ENCODE results near the gene C7orf57.
"Not testable (repeated sequence)": the region's sequence is repeated elsewhere in the genome, so short reads cannot be mapped to it uniquely, and the experiment has no call there.

The C7orf57 gene

DNA sequence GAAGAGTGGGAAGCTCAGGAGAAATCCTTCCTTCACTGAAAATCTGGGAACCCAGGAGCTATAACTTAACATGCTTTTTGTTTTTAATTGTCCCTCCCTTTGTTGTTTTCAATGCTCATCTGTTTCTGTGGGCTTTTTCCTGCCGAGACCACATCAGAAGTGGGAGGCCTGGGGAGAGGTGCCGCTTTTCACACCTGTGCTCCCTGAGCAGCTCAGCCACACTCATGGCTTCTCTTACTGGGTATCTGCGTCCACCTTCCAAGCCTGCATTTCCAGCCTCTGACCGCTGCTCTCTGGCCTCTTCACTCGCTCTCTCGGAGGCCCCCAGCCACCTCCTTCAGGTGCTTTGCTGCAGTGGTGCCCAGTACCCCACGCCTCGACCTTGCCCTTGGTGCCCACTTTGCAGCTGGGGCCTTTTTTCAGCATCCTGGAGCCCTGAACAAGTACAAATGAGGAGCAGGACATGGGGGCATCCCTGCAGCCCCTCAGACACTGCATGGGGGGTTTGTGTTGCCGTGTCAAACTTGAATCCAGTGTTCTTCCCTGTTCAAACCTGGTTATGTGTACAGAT, 9.9 kb downstream of the C7orf57 start:
- TF ChIP-seq POLR2A (IDR thresholded peaks at IDR 0.05; ENCODE audit: low read length) (no peak), GATA1 (IDR thresholded peaks at IDR 0.05; ENCODE audit: low read depth, low read length) (no peak)
- DNase-seq = no peak

DNA sequence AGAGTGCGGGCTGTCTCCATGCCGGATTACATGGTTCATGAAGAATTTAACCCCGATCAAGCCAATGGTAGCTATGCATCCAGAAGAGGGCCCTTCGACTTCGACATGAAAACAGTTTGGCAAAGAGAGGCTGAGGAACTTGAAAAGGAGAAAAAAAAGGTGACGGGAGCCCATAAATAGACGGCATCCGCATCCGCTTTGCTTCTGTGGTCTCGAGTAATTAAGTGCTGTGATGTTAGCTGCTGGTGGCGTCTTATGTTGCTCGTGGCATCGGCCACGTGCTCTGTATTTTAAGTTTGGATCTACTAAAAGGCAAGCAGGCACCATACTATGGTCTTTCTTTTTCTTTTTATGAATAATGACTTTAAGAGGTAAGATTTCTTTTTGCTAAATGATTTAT, 11.1 kb downstream of the C7orf57 start:
- no peak for TF ChIP-seq POLR2A (IDR thresholded peaks at IDR 0.05; ENCODE audit: low read length)
- no peak for TF ChIP-seq GATA1 (IDR thresholded peaks at IDR 0.05; ENCODE audit: low read depth, low read length)
- DNase-seq = no peak

DNA sequence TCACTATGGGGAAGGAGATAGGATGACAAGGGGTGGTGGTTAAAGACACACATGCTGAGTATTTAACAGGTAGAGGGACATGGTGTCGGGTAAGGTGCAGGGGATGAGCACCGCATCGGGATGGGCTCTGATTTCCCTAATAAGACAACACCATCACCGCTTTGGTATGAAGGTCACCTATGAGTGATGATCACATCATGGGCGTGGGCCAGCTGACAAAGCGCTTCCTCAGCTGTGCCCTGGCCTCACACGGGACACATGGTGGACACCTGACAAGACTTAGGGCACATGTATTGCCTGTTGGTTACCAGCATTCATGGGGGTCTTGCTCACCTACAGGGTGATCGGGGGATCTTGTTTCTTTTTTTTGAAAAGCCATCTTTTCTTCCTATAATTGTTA, 12.8 kb downstream of the C7orf57 start:
- TF ChIP-seq POLR2A (IDR thresholded peaks at IDR 0.05; ENCODE audit: low read length) (no peak), GATA1 (IDR thresholded peaks at IDR 0.05; ENCODE audit: low read depth, low read length) (no peak)
- no peak for DNase-seq

DNA sequence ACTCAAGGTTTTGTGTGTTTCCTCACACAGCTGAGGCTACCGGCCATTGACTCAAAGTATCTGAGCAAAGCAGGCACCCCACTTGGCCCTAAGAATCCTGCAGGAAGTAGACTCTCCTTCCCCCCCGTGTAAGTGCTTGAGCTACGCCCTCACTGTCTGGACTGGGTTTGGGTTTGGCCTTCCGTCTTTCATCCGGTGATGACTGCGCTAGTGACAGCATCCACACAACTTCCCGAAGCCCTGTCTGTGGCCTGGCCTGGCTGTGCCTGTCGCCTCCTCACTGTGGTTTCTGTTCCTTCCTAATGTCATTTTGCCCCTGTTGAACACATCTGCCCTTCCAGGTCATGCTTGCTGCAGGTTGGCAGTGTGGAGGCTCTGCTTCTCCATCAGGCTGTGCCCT, 14.5 kb downstream of the C7orf57 start:
- TF ChIP-seq POLR2A (IDR thresholded peaks at IDR 0.05; ENCODE audit: low read length) = no peak
- no peak for TF ChIP-seq GATA1 (IDR thresholded peaks at IDR 0.05; ENCODE audit: low read depth, low read length)
- DNase-seq = no peak

DNA sequence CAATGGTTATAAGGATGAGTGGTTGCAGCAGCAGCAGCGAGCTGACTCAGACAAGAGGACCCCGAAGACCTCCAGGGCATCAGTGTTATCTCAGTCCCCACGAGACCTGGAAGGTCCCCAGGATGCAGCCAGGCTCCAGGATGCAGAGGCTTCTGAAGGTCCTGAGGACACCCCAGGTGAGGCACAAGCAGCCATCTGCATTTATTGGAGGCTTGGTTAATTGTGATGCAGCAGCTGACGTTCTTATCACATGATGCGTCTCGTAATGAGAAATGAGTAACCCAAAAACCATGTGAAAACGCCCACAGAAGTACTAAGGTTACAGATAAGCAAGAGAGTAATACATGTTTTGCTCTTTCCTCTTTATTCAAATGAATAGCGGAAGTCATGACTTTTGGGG, 17.4 kb downstream of the C7orf57 start:
- DNase-seq = no peak

DNA sequence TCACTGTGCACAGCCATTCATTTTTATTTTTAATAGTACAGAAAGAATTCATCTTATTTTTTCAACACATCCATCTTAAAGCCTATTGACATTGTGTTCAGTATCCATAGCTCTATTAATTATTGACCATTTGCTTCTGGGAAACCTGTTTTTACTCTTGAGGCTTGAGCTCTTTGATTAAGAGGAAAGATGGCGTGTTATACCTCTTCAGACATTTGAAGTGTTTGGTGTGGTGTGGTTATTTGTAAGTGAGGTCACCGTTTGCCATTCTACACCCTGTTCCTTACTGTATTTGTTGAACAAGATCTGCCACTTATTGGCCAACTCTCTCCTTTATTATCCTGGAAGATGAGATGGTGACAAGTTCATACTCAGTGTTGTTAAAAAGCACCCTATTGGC, 18.4 kb downstream of the C7orf57 start:
- no peak for DNase-seq
- TF ChIP-seq POLR2A (IDR thresholded peaks at IDR 0.05; ENCODE audit: low read length) = no peak
- TF ChIP-seq GATA1 (IDR thresholded peaks at IDR 0.05; ENCODE audit: low read depth, low read length) = no peak

More for the DNA sequence above, 17.4 kb downstream of the C7orf57 start:
- TF ChIP-seq GATA1 (IDR thresholded peaks at IDR 0.05; ENCODE audit: low read depth, low read length) (no peak), POLR2A (IDR thresholded peaks at IDR 0.05; ENCODE audit: low read length) (no peak)

DNA sequence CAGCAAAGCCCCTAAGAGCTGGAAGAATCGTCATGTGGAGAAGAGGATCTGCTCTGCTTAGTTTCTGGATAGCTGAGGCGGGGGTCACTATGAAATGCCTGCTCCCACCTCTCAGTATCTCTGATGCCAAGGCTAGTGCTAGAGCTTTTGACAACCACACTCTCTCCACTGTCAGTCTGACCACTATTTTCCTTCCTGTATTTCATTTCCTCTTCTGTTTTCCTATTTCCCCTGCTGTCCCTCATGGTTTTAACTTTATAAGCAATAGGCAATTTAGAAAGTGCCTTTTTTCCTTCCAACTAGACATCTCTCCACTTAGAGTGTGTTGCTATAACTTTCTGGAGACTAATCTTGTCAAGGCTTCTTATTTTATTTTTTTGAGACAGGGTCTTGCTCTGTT, 23.6 kb downstream of the C7orf57 start:
- TF ChIP-seq GATA1 (IDR thresholded peaks at IDR 0.05; ENCODE audit: low read depth, low read length) (no peak), POLR2A (IDR thresholded peaks at IDR 0.05; ENCODE audit: low read length) (no peak)
- DNase-seq = no peak

DNA sequence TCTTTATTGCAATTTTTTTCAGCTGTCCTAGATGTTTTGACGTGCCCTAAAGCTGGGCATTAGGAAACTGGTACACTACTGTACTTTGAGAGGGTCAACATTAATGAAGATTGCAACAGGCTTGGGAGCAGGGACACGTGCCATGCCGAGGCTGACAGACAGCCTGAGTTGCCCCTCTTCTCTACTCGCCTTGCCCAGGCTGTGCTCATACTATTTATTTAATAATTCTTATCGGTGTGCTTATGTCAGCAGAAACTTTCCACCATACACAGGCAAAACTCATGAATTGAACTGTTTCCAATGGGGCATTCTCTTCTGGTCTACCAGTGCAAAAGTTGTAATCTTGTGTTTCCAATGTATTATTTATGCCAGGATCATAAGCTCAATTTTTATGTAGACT, 24.4 kb downstream of the C7orf57 start:
- DNase-seq = no peak
- no peak for TF ChIP-seq GATA1 (IDR thresholded peaks at IDR 0.05; ENCODE audit: low read depth, low read length)
- TF ChIP-seq POLR2A (IDR thresholded peaks at IDR 0.05; ENCODE audit: low read length) = no peak

DNA sequence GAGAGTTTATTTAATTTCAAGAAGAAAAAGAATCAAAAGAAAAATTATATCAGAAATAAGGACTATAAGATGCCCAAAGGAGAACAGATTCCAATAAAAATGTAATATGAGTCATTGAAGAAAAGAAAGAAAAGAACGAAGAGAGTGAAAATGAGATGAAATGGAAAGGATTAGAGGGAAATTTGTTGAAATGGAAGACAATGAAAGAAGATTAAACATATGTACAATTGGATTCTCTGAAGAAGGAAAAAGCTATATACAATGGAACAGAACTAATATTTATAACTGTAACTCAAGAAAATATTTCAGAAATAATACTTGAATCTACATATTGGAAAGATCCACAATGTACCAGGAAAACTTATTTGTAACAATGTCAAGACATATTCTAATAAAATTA, 28.6 kb downstream of the C7orf57 start:
- no peak for DNase-seq
- TF ChIP-seq POLR2A (IDR thresholded peaks at IDR 0.05; ENCODE audit: low read length) = no peak
- no peak for TF ChIP-seq GATA1 (IDR thresholded peaks at IDR 0.05; ENCODE audit: low read depth, low read length)

DNA sequence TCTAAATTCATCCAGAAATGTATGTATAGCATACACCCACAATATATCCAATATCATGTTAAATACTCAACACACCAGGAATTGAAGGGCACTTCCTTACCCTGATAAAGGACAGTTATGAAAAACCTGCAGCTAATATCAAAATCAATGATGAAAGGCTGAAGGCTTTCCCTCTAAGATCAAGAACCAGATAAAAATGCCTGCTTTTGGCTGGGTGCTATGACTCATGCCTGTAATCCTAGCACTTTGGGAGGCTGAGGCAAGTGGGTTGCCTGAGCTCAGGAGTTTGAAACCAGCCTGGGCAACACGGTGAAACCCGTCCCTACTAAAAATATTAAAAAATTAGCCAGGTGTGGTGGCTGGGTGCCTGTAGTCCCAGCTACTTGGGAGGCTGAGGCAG, 32.1 kb downstream of the C7orf57 start:
- TF ChIP-seq POLR2A (IDR thresholded peaks at IDR 0.05; ENCODE audit: low read length) = no peak
- TF ChIP-seq GATA1 (IDR thresholded peaks at IDR 0.05; ENCODE audit: low read depth, low read length) = no peak
- DNase-seq = no peak

DNA sequence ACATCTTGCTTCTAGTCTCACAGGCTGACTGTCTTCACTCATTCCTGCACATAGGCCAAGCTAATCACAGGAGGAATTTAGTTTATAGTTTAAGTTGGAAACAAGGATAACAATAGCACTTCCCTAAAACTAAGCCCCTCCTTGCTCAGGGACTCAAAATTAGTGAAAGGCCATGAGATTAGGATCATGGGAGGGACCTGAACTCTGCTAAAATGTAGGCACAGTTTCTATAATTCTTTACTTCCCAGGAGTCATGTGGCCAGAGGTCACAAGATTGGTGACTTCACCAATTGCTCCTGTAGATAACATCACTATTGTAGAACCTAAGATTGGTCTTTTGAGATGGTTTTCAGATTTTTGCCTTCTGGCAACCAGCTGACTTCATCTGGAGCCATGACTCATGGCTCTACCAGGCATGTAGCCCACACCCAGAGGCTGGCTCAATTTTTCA, 38.9 kb downstream of the C7orf57 start:
- no peak for DNase-seq
- TF ChIP-seq POLR2A (IDR thresholded peaks at IDR 0.05; ENCODE audit: low read length) (no peak), GATA1 (IDR thresholded peaks at IDR 0.05; ENCODE audit: low read depth, low read length) (no peak)

DNA sequence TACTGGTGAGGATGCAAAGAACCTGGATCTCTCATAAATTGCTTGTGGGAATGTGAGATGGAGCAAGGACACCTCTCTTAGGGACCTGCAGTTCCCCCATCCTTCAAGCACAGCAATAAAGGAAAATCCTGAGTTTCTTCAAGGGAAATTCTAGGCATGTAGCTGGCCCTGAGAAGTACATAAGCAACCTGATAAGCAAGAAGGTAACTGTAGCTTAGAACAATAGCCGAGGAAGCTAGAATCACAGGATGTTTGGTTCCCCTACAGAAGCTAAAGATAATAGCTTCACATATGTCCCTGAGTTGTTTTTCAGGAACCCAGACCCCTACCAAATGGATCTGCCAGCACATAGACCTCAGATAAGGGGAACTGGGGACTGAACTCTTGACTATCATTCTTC, 42.1 kb downstream of the C7orf57 start:
- TF ChIP-seq GATA1 (IDR thresholded peaks at IDR 0.05; ENCODE audit: low read depth, low read length) = no peak
- TF ChIP-seq POLR2A (IDR thresholded peaks at IDR 0.05; ENCODE audit: low read length) = no peak
- DNase-seq = no peak

DNA sequence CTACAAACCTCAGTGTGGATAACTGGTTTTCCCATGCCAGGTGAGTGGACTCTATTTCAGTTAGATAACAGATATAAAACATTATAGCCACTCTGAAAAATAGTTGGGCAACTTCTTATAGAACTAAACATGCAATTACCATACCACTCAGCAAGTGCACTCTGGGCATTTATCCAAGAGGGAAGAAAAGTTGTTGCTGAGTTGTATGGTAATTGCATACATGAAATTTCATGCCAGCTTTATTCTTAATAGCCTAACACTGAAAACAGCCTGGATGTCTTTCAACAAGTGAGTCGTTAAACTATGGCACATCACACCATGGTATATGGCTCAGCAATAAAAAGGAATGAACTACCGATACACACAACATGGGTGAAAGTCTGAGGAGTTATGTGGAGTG, 43.1 kb downstream of the C7orf57 start:
- no peak for DNase-seq
- TF ChIP-seq GATA1 (IDR thresholded peaks at IDR 0.05; ENCODE audit: low read depth, low read length) (no peak), POLR2A (IDR thresholded peaks at IDR 0.05; ENCODE audit: low read length) (no peak)

DNA sequence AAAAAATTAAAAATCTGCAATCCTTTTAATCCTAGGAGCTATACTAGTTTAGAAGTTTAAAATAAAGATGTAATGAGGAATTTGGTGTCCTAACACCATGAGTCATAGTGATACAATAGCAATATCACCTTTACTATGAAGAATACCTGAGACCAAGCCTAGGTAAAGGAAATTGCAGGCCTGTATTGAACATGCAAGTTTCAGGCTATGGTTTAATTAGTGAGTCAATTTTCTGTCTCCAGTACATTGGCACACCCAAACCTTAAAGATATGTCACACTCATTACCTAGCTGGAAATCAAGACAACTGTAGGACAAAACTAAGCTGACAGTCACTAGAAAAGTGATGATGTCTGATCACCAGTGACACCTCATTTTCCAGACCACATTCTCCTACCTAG, 47.0 kb downstream of the C7orf57 start:
- not testable (repeated sequence) for DNase-seq

DNA sequence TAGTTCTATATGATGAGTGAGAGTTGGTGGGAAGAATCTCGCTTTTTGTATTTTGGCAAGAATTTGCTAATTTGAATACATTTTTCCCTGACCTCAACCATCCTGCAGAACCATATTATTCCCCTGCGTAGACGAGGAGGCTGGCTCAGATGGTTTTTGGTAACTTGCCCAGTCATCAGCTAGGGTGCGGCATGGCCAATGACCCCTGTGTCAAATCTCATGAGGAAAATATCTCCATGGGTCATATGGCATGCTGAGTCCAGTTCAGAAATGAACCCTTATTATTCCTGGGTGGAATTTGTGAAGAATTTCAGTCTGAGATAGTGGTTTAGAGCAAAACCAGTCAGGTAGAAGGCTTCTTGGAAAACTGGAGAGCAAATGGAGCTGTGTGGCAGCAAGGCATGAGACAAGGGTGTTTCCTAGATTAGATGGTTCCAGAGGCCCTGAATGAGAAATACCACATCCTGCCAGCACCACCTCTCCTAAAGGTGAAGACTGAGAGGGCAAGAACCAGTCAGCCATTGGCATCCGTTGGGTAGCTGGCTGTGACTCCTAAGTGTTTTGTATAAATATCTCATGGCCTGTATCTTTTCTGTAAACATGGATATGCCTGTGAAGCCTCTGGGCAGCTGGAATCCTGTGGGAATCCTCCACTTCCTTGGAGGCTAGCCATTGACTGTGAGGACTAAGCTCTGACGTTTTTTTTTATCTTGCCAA, 47.9 kb downstream of the C7orf57 start:
- no peak for DNase-seq

More for the DNA sequence above, 47.9 kb downstream of the C7orf57 start:
- TF ChIP-seq POLR2A (IDR thresholded peaks at IDR 0.05; ENCODE audit: low read length) (no peak), GATA1 (IDR thresholded peaks at IDR 0.05; ENCODE audit: low read depth, low read length) (no peak)
